K562 (cell line): ENCODE data around the gene PRLH. TPM values are rescaled to one million over a fixed set of nuclear protein-coding genes. Genes with fewer than 3 reads are reported as not detected.

Experiments
- ATAC-seq: fragments of 200-7000 bp; cut with Tn5 transposase; 3 replicates; pipeline ENCODE4 v1.9.1; 2020; ENCODE audit warnings: moderate library complexity
- BruUV-seq: library from RNA; stranded (reverse); fragments of 400-500 nt; replicated peaks from 2 replicates; lab custom pipeline; 2021; lab: Mats Ljungman, UMichigan
- CTCF ChIA-PET: fragments of 300-600 bp; formaldehyde crosslinking; extraction: SDS; loops from one replicate; lab custom pipeline; 2021; ENCODE audit warnings: low intra/inter-chr PET ratio; lab: Yijun Ruan, JAX
- POLR2A ChIA-PET: fragments of 300-600, 350-650 bp; sonication (Branson Sonifier 250); formaldehyde crosslinking; extraction: SDS; loops from one replicate; lab custom pipeline; 2021; ENCODE audit warnings: antibody characterized with exemption, inconsistent platforms; lab: Yijun Ruan, JAX
- DNase-seq, 4 experiments: peaks; one replicate each; pipeline versions ENCODE4 v3.0.0 to v3.0.0-alpha.2; 2011 to 2018; ENCODE audit warnings: low spot score in 3 of 4, mixed read lengths in 3 of 4; ENCODE audit errors: extremely low read depth in 1 of 4
- FAIRE-seq: peaks from 2 replicates; lab custom pipeline; 2011; peaks lifted over from hg19 to GRCh38; lab: Jason Lieb, UNC
- H2AFZ ChIP-seq: 2 replicates; pipeline ENCODE4 v1.6.0; 2011; ENCODE audit warnings: low read depth, low read length, control low read depth, inconsistent platforms
- H3K27ac ChIP-seq: fragments of 200-600 bp; 3 replicates; pipeline ENCODE4 v1.8.0; 2011; ENCODE audit warnings: low read depth, mild to moderate bottlenecking, control low read depth, inconsistent platforms, low read length, moderate library complexity, mixed read lengths; ENCODE audit errors: extremely low read depth
- H3K27me3 ChIP-seq, 2 experiments: fragments of 300-600 bp in 1 of 2; 2 replicates in 1 of 2; 3 replicates in 1 of 2; pipeline versions ENCODE4 v1.6.0 to v1.8.0; 2011; ENCODE audit warnings: inconsistent platforms in 2 of 2, low read length in 2 of 2, mild to moderate bottlenecking in 1 of 2, mixed read lengths in 1 of 2, moderate library complexity in 1 of 2; ENCODE audit not compliant: control insufficient read depth in 2 of 2, insufficient read depth in 2 of 2
- H3K36me3 ChIP-seq: fragments of 300-600 bp; 3 replicates; pipeline ENCODE4 v1.8.0; 2011; ENCODE audit warnings: mild to moderate bottlenecking, low read length, inconsistent platforms; ENCODE audit not compliant: control insufficient read depth, insufficient read depth
- H3K4me1 ChIP-seq, 2 experiments: fragments of 200-600 bp in 1 of 2; replicated peaks in 1 of 2; 2 replicates in 1 of 2; 3 replicates in 1 of 2; pipeline versions ENCODE4 v1.5.1 to v1.8.0; 2011; ENCODE audit warnings: inconsistent platforms in 2 of 2, low read length in 2 of 2, mild to moderate bottlenecking in 1 of 2, mixed read lengths in 1 of 2, moderate library complexity in 1 of 2; ENCODE audit not compliant: control insufficient read depth in 2 of 2, insufficient read depth in 2 of 2
- H3K4me2 ChIP-seq: 2 replicates; pipeline ENCODE4 v1.6.1; 2011; ENCODE audit warnings: low read length, control low read depth, inconsistent platforms, mixed read lengths; ENCODE audit not compliant: insufficient read depth
- H3K4me3 ChIP-seq: fragments of 200-600 bp; sonication (generic), shearing (Covaris generic); 2 replicates; pipeline ENCODE4 v1.5.1; 2016; ENCODE audit warnings: control low read depth, inconsistent platforms
- H3K79me2 ChIP-seq: fragments of 200-600 bp; 3 replicates; pipeline ENCODE4 v1.8.0; 2011; ENCODE audit warnings: low read length, inconsistent platforms; ENCODE audit not compliant: control insufficient read depth, insufficient read depth
- H3K9ac ChIP-seq, 2 experiments: 2 replicates each; pipeline versions ENCODE4 v1.6.0 to v1.6.1; 2011; ENCODE audit warnings: low read depth in 2 of 2, low read length in 2 of 2, control low read depth in 1 of 2, inconsistent platforms in 1 of 2, mild to moderate bottlenecking in 1 of 2, mixed read lengths in 1 of 2; ENCODE audit not compliant: insufficient read depth in 1 of 2
- H3K9me1 ChIP-seq: one replicate; pipeline ENCODE4 v1.6.0; 2011; ENCODE audit warnings: inconsistent platforms, mild to moderate bottlenecking, low read length, moderate library complexity; ENCODE audit not compliant: control insufficient read depth, insufficient read depth
- H3K9me3 ChIP-seq: replicated peaks from 2 replicates; pipeline ENCODE4 v1.5.1; 2011; ENCODE audit warnings: low read depth, low read length, inconsistent platforms; ENCODE audit not compliant: control insufficient read depth, insufficient read depth
- H4K20me1 ChIP-seq: replicated peaks from 2 replicates; pipeline ENCODE4 v1.6.1; 2011; ENCODE audit warnings: low read length, inconsistent platforms, mixed read lengths; ENCODE audit not compliant: control insufficient read depth, insufficient read depth
- BHLHE40 ChIP-seq: IDR thresholded peaks from 2 replicates; pipeline ENCODE4 v1.6.1; 2011; ENCODE audit warnings: low read length, improper control_type of control experiment
- ELF4 ChIP-seq: fragments of 450-650 bp; formaldehyde crosslinking; IDR thresholded peaks from 2 replicates; pipeline ENCODE4 v1.4.0; 2022; ENCODE audit warnings: missing genetic modification characterization
- GABPA ChIP-seq: fragments of 200-800 bp; sonication (Bioruptor generic); conservative IDR thresholded peaks from 2 replicates; pipeline ENCODE4 v1.6.1; 2016; ENCODE audit warnings: low read depth, missing genetic modification characterization, missing compliant biosample characterization
- KHSRP ChIP-seq: fragments of 450-650 bp; IDR thresholded peaks from 2 replicates; pipeline ENCODE4 v1.6.1; 2017
- NR2F6 ChIP-seq: fragments of 450-650 bp; formaldehyde crosslinking; IDR thresholded peaks from 2 replicates; pipeline ENCODE4 v1.4.0; 2020; ENCODE audit warnings: mild to moderate bottlenecking
- RB1 ChIP-seq: fragments of 450-650 bp; IDR thresholded peaks from 2 replicates; pipeline ENCODE4 v1.6.1; 2017; ENCODE audit warnings: low read depth, mild to moderate bottlenecking
- RBM14 ChIP-seq: fragments of 200-400 bp; formaldehyde crosslinking; IDR thresholded peaks from 2 replicates; pipeline ENCODE4 v1.6.1; 2018; ENCODE audit warnings: low read depth, mild to moderate bottlenecking, low read length, moderate library complexity, borderline replicate concordance; ENCODE audit not compliant: insufficient read depth
- TAF9B ChIP-seq: fragments of 450-650 bp; IDR thresholded peaks from 2 replicates; pipeline ENCODE4 v1.6.1; 2018; ENCODE audit warnings: mild to moderate bottlenecking; ENCODE audit not compliant: partially characterized antibody
- U2AF1 ChIP-seq: fragments of 200-400 bp; formaldehyde crosslinking; optimal IDR thresholded peaks from 2 replicates; pipeline ENCODE3; 2017; ENCODE audit warnings: mild to moderate bottlenecking, low read depth, low read length, moderate library complexity
- ZBTB1 ChIP-seq: sonication (generic); formaldehyde crosslinking; IDR thresholded peaks from 2 replicates; pipeline ENCODE4 v1.8.1; 2023; ENCODE audit warnings: missing genetic modification reagents, low read depth, mild to moderate bottlenecking, borderline replicate concordance
- ZNF24 ChIP-seq: fragments of 450-650 bp; IDR thresholded peaks from 2 replicates; pipeline ENCODE4 v1.6.1; 2016
- ZNF263 ChIP-seq: sonication (generic); formaldehyde crosslinking; IDR thresholded peaks from 2 replicates; pipeline ENCODE4 v1.8.0; 2022; ENCODE audit warnings: mild to moderate bottlenecking, missing genetic modification reagents, borderline replicate concordance
- ZNF41 ChIP-seq: fragments of 250-450 bp; sonication (Bioruptor Pico); conservative IDR thresholded peaks from 2 replicates; pipeline ENCODE4 v1.4.0; 2020; ENCODE audit warnings: mild to moderate bottlenecking
- WGBS: fragments of 100-300 bp; shearing (Covaris generic); methylation state at CpG from one replicate; pipeline ENCODE4 v1.1.6; 2016; ENCODE audit warnings: low coverage, mixed read lengths; ENCODE audit not compliant: insufficient coverage; ENCODE audit errors: missing lambda C conversion rate; 5-methylcytosine and 5-hydroxymethylcytosine counted together
- in situ Hi-C: fragments of 300-500 bp; cut with MboI; formaldehyde crosslinking; loops from 4 replicates; pipeline ENCODE4 v1.15.0; 2018; ENCODE audit warnings: inconsistent platforms, mixed read lengths
- intact Hi-C: fragments of 100-400 bp; cut with micrococcal nuclease; formaldehyde crosslinking; loops from 2 replicates; pipeline ENCODE4 v1.14.2; 2022
- polyA plus RNA-seq, 8 experiments: library from polyadenylated mRNA; depleted of rRNA in 4 of 8; stranded (reverse) in 5 of 8; unstranded in 3 of 8; fragments of >200 nt; fragmentation: Nextera tagmentation in 2 of 8; fragmentation: Illumina TruSeq in 1 of 8; extraction: Ambion mirVana in 2 of 8; extraction: Trizol in 1 of 8; gene quantifications; 2 replicates each; pipeline versions ENCODE4 v1.2.1 to v1.2.3, GENCODE V29; 2011 to 2014; ENCODE audit warnings: inconsistent platforms in 1 of 8, missing spikeins in 1 of 8
- total RNA-seq, 7 experiments: library from RNA; depleted of rRNA in 6 of 7; stranded (reverse); fragments of >200 nt in 6 of 7; fragmentation: Illumina TruSeq in 2 of 7; extraction: Trizol in 2 of 7; gene quantifications; 2 replicates each; pipeline versions ENCODE4 v1.2.1 to v1.2.3, GENCODE V29; 2011 to 2021; ENCODE audit warnings: low replicate concordance in 1 of 7
- TF ChIP-seq, protein P1 (sequence below): fragments of 250-450 bp; sonication (Bioruptor Pico); IDR thresholded peaks from 2 replicates; pipeline ENCODE4 v1.5.1; 2021; ENCODE audit warnings: mild to moderate bottlenecking
- TF ChIP-seq, protein P2 (sequence below): sonication (generic); formaldehyde crosslinking; IDR thresholded peaks from 2 replicates; pipeline ENCODE4 v1.8.1; 2023; ENCODE audit warnings: mild to moderate bottlenecking, missing genetic modification reagents, moderate library complexity

The PRLH gene
- total and polyA plus RNA-seq, 9 of the 15 experiments (the other 6 are each of a cell fraction or from before 2014, with no cell fraction given) = not detected

DNA sequence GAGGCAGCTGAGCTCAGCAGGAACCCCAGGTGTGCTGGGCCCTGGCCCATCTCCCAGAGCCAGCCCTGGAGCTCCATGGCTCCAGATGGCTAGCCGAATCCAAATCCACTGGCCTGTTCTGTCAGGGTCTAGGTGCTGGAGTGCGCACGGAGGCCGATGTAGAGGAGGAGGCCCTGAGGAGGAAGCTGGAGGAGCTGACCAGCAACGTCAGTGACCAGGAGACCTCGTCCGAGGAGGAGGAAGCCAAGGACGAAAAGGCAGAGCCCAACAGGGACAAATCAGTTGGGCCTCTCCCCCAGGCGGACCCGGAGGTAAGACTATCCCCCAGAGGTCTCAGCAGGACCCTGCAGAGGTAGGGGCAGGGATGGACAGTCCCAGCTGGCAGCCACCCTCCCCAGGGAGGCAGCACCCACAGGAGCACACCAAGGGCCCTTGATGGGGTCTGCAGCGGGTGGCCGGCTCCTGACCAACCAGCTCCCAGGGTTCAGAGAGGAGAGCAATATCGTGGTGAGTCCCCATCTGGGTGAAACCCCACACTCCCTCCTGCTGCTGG is 26.1 kb upstream of the PRLH start:
- 0% methylated on average over 8 of the region's 13 CpGs for WGBS
- no peak overlapping the region for H3K4me2 ChIP-seq
- intact Hi-C loops = no loop called here
- H2AFZ ChIP-seq = no peak overlapping the region
- H4K20me1 ChIP-seq = no peaks in the 10 kb centered on the region
- no peak for FAIRE-seq
- no peaks in the 10 kb centered on the region for H3K9me1 ChIP-seq
- no peak overlapping the region for H3K9ac ChIP-seq
- H3K9me3 ChIP-seq = no peaks in the 10 kb centered on the region
- H3K27me3 ChIP-seq = peaks cover 6 to 51% of the 10 kb centered on the region in 2 experiments; a peak in 3 of 5 replicates
- H3K4me1 ChIP-seq = no peaks in the 10 kb centered on the region; a peak in 2 of 5 replicates
- no peaks in the 10 kb centered on the region for H3K79me2 ChIP-seq
- no TSS peak for BruUV-seq
- no peak overlapping the region for H3K4me3 ChIP-seq
- no peak for ATAC-seq
- CTCF ChIA-PET = no interaction called here
- H3K36me3 ChIP-seq = no peaks in the 10 kb centered on the region
- DNase-seq = no peak
- TF ChIP-seq U2AF1 (no peak), BHLHE40 (no peak), ELF4 (no peak), ZBTB1 (CRISPR knock-in tag) (no peak), TAF9B (no peak), RBM14 (no peak), GABPA (no peak), ZNF263 (no peak), KHSRP (no peak), ZNF24 (no peak), RB1 (no peak), ZNF41 (no peak), NR2F6 (CRISPR knock-in tag) (no peak)
- TF ChIP-seq, protein P1, sequence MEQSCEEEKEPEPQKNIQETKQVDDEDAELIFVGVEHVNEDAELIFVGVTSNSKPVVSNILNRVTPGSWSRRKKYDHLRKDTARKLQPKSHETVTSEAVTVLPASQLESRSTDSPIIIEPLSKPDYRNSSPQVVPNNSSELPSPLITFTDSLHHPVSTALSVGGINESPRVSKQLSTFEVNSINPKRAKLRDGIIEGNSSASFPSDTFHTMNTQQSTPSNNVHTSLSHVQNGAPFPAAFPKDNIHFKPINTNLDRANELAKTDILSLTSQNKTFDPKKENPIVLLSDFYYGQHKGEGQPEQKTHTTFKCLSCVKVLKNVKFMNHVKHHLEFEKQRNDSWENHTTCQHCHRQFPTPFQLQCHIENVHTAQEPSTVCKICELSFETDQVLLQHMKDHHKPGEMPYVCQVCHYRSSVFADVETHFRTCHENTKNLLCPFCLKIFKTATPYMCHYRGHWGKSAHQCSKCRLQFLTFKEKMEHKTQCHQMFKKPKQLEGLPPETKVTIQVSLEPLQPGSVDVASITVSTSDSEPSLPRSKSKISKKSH = no peak
- TF ChIP-seq, protein P2, sequence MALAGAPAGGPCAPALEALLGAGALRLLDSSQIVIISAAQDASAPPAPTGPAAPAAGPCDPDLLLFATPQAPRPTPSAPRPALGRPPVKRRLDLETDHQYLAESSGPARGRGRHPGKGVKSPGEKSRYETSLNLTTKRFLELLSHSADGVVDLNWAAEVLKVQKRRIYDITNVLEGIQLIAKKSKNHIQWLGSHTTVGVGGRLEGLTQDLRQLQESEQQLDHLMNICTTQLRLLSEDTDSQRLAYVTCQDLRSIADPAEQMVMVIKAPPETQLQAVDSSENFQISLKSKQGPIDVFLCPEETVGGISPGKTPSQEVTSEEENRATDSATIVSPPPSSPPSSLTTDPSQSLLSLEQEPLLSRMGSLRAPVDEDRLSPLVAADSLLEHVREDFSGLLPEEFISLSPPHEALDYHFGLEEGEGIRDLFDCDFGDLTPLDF (CRISPR knock-in tag) = no peak
- H3K27ac ChIP-seq = no peak overlapping the region
- POLR2A ChIA-PET = interaction anchor here (0.5 to 0.7 kb wide), 2 partner anchors 42 to 84 kb away, joined by 3 read pairs; no protein-coding TSS in a partner anchor
- in situ Hi-C loops = no loop called here
